ENCODE results near the gene CACNA1E.
A peak's percentile ranks its signal among the peaks of the same experiment; 100 is the strongest.

Gene CACNA1E

GRCh38 chr1:181732218-181732990 lies 249.1 kb downstream of the CACNA1E start:
- no peak overlapping the region for H3K4me3 ChIP-seq (ENCODE audit: low read length)
- TF ChIP-seq, protein P1, sequence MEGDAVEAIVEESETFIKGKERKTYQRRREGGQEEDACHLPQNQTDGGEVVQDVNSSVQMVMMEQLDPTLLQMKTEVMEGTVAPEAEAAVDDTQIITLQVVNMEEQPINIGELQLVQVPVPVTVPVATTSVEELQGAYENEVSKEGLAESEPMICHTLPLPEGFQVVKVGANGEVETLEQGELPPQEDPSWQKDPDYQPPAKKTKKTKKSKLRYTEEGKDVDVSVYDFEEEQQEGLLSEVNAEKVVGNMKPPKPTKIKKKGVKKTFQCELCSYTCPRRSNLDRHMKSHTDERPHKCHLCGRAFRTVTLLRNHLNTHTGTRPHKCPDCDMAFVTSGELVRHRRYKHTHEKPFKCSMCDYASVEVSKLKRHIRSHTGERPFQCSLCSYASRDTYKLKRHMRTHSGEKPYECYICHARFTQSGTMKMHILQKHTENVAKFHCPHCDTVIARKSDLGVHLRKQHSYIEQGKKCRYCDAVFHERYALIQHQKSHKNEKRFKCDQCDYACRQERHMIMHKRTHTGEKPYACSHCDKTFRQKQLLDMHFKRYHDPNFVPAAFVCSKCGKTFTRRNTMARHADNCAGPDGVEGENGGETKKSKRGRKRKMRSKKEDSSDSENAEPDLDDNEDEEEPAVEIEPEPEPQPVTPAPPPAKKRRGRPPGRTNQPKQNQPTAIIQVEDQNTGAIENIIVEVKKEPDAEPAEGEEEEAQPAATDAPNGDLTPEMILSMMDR (IDR thresholded peaks at IDR 0.05; ENCODE audit: insufficient read depth, low read depth, low read length, missing control alignments), result no peak
- DNase-seq (ENCODE audit: low read depth), result no peak

- H3K4me3 ChIP-seq (ENCODE audit: low read length), result no peak overlapping the region
- no peak for DNase-seq (ENCODE audit: low read depth)
- TF ChIP-seq, protein P1 (IDR thresholded peaks at IDR 0.05; ENCODE audit: insufficient read depth, low read depth, low read length, missing control alignments), result no peak
Observed at GRCh38 chr1:181733486-181733885, 250.2 kb downstream of the CACNA1E start.

- peak; percentile 27 for DNase-seq (ENCODE audit: low read depth)
- H3K4me3 ChIP-seq (ENCODE audit: low read length), result no peak overlapping the region
- TF ChIP-seq, protein P1 (IDR thresholded peaks at IDR 0.05; ENCODE audit: insufficient read depth, low read depth, low read length, missing control alignments), result no peak
Observed at GRCh38 chr1:181737056-181737455, 253.7 kb downstream of the CACNA1E start.

DNA sequence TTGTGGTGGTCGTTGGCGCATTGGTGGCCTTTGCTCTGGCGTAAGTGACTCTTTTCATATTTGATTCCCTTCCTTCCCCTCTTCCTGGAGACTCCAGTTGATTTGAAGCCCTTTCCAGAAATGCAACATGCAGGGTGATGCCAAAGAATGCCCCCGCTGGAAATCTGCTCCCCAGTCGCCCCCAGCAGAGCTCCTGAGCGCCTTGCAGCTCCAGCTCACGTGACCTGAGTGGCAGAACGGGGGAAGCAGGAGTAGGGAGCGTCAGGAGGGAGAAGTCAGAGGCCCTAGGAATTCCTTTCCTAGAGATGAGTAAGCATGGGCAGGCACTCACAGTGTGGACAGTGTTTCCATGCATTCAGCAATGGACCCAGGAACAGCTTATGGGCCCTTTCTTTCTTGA lies 255.9 kb downstream of the CACNA1E start:
- H3K4me3 ChIP-seq (ENCODE audit: low read length), result no peak overlapping the region
- TF ChIP-seq, protein P1 (IDR thresholded peaks at IDR 0.05; ENCODE audit: insufficient read depth, low read depth, low read length, missing control alignments), result no peak
- DNase-seq (ENCODE audit: low read depth), result no peak

GRCh38 chr1:181742426-181742825 lies 259.1 kb downstream of the CACNA1E start:
- TF ChIP-seq, protein P1 (IDR thresholded peaks at IDR 0.05; ENCODE audit: insufficient read depth, low read depth, low read length, missing control alignments), result no peak
- no peak for DNase-seq (ENCODE audit: low read depth)
- H3K4me3 ChIP-seq (ENCODE audit: low read length), result no peak overlapping the region

- TF ChIP-seq, protein P1 (IDR thresholded peaks at IDR 0.05; ENCODE audit: insufficient read depth, low read depth, low read length, missing control alignments), result no peak
- H3K4me3 ChIP-seq (ENCODE audit: low read length), result no peak overlapping the region
- no peak for DNase-seq (ENCODE audit: low read depth)
Observed at GRCh38 chr1:181743878-181744312, 260.6 kb downstream of the CACNA1E start.

DNA sequence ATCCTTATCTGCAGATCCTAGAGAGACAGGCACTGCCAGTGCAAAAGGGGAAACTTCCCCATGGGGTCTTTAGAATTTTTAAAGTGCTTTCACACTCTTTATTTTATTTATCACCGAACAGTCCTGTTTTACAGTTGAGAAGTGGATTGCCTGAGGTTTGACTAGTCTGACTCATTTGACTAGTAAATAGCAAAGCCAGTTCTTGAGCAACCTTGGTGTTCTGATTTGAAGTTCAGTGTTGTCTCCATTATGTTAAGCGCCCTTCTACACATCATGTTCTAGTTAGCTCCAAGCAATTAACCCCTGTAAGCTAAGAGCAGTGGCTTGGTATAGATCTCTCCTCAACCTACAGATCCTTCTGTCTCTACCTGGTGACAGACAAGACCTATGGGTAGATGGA lies 262.9 kb downstream of the CACNA1E start:
- DNase-seq (ENCODE audit: low read depth), result peak; percentile 57
- no peak overlapping the region for H3K4me3 ChIP-seq (ENCODE audit: low read length)
- TF ChIP-seq, protein P1 (IDR thresholded peaks at IDR 0.05; ENCODE audit: insufficient read depth, low read depth, low read length, missing control alignments), result no peak

Measured in epithelial cell of esophagus (primary cell).